Epithelial cell of proximal tubule (primary cell): ENCODE results near the gene IZUMO1. TPM values are rescaled to one million over a fixed set of nuclear protein-coding genes. Genes with fewer than 3 reads are reported as not detected.

Experiments used
- DNase-seq: peaks from one replicate; pipeline ENCODE4 v3.0.0-alpha.2; 2011; ENCODE audit warnings: low read depth
- H3K4me3 ChIP-seq: 2 replicates; pipeline ENCODE4 v1.5.1; 2011; ENCODE audit warnings: low read depth, mild to moderate bottlenecking, low read length
- total RNA-seq: library from RNA; depleted of rRNA; stranded (reverse); fragments of >200 nt; gene quantifications from 2 replicates; pipeline ENCODE4 v1.2.3, GENCODE V29; 2015
- TF ChIP-seq, protein P1 (sequence below): conservative IDR thresholded peaks from 2 replicates; pipeline ENCODE4 v1.5.1; 2012; ENCODE audit warnings: low read depth, mild to moderate bottlenecking, low read length

IZUMO1 gene
- total RNA-seq, 1 donor from 2014 or later: not detected

DNA sequence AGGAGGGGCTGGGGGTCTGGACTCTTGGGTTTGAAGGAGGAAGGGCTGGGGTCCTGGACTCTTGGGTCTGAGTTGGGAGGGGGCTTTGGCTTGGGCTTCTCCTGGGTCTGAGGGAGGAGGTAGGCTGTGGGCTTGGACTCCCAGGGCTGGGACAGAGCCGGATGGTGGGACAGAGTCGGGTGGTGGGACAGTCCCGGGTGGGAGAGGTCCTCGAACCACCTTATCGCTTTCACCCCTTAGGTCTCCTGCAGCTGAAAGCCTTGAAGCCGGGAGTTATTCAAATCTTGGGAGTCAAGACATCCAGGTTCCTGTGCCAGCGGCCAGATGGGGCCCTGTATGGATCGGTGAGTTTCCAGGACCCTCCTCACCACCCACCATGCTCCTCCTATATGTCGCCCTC, 10.0 kb upstream of the IZUMO1 start:
- no peak for DNase-seq
- no peak overlapping the region for H3K4me3 ChIP-seq
- TF ChIP-seq, protein P1, sequence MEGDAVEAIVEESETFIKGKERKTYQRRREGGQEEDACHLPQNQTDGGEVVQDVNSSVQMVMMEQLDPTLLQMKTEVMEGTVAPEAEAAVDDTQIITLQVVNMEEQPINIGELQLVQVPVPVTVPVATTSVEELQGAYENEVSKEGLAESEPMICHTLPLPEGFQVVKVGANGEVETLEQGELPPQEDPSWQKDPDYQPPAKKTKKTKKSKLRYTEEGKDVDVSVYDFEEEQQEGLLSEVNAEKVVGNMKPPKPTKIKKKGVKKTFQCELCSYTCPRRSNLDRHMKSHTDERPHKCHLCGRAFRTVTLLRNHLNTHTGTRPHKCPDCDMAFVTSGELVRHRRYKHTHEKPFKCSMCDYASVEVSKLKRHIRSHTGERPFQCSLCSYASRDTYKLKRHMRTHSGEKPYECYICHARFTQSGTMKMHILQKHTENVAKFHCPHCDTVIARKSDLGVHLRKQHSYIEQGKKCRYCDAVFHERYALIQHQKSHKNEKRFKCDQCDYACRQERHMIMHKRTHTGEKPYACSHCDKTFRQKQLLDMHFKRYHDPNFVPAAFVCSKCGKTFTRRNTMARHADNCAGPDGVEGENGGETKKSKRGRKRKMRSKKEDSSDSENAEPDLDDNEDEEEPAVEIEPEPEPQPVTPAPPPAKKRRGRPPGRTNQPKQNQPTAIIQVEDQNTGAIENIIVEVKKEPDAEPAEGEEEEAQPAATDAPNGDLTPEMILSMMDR: no peak

DNA sequence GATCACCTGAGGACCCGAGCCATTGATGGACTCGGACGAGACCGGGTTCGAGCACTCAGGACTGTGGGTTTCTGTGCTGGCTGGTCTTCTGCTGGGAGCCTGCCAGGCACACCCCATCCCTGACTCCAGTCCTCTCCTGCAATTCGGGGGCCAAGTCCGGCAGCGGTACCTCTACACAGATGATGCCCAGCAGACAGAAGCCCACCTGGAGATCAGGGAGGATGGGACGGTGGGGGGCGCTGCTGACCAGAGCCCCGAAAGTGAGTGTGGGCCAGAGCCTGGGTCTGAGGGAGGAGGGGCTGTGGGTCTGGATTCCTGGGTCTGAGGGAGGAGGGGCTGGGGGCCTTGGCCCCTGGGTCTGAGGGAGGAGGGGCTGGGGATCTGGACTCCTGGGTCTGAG, 9.5 kb upstream of the IZUMO1 start:
- no peak overlapping the region for H3K4me3 ChIP-seq
- no peak for DNase-seq

DNA sequence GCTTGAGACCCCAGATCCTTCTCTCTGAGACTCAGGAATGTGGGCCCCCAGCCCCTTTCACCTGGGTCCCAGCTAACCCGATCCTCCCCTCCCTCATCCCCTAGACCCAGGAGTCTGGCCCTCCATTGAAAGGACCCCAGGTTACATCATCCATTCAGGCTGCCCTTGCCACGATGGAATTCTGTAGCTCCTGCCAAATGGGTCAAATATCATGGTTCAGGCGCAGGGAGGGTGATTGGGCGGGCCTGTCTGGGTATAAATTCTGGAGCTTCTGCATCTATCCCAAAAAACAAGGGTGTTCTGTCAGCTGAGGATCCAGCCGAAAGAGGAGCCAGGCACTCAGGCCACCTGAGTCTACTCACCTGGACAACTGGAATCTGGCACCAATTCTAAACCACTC, 9.1 kb upstream of the IZUMO1 start:
- no peak overlapping the region for H3K4me3 ChIP-seq
- DNase-seq: no peak
- TF ChIP-seq, protein P1: no peak

More for the DNA sequence above, 9.5 kb upstream of the IZUMO1 start:
- TF ChIP-seq, protein P1: no peak

DNA sequence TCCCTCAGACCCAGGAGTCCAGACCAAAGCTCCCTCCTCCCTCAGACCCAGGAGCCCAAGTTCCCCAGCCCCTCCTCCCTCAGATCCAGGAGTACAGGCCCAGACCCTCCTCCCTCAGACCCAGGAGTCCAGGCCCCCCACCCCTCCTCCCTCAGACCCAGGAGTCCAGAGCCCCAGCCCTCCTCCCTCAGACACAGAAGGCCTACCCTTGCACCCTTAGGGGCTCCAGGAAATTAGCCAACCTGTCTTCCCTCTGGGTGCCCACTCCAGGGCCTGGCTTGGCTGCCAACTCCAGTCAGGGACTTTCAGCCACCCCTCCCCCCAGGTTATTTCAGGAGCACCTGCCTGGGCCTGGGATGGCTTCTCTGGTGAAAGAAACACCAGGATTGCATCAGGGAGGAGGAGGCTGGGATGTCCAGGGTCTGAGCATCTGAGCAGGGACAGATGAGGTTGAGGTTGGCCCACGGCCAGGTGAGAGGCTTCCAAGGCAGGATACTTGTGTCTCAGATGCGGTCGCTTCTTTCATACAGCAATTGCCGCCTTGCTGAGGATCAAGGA, 8.5 kb upstream of the IZUMO1 start, which contains the start of gene FGF21:
TSS of gene FGF21 (plus strand) at position 441 of the 558 bp plus-strand sequence. CDS start 713 bp downstream, outside the sequence.
- TF ChIP-seq, protein P1: no peak
- H3K4me3 ChIP-seq: no peak within 1 kb of the TSS

DNA sequence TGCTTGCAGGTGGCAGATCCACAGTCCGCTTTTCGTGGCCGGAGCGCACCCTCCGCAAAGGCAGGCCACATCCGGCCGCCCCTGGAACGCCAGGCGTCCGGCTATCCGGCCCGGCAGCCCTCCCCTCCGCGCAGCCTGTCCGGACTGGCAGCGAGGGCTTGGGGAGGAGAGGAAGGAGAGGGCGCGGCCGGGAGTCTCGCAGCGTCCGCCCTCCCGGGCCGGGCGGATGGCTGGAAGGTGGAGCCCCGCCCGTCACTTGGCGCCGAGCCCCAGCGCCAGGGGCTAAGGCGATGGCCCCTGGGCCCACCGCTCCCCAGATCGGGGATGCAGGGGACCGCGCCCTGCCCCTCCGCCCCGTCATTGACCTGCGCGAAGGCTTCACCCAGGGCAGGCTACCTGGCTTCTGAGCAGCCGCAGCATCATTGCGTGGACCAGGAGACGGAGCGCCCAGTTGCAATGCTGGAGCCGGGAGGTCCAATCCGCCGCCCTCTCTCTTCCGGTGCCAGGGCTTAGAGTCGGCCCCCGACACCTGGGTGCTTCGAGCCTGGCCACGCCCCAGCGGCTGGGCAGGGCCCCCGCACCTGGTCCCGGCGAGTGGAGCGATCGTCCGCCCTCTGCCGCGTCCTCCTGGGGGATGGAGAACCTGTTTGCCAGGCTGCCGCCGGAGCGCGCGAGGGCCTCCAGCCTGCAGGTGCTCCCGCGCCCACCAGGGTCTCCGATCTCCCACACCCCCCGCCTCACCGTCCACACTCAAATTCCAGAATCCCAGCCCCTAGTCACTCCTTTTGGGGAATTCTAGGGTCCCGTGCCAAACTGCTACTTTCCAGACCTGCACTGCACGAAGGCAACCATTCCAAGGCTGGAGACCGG, 6.0 kb upstream of the IZUMO1 start, which contains the start of gene FUT1:
TSS of gene FUT1 (minus strand) at position 146 of the 870 bp plus-strand sequence. CDS start 1,360 bp downstream, outside the sequence.
- DNase-seq: no peak
- TF ChIP-seq, protein P1: no peak
- H3K4me3 ChIP-seq: peak within 1 kb of the TSS; percentile 35

More for the DNA sequence above, 8.5 kb upstream of the IZUMO1 start, which contains the start of gene FGF21:
- no peak for DNase-seq

DNA sequence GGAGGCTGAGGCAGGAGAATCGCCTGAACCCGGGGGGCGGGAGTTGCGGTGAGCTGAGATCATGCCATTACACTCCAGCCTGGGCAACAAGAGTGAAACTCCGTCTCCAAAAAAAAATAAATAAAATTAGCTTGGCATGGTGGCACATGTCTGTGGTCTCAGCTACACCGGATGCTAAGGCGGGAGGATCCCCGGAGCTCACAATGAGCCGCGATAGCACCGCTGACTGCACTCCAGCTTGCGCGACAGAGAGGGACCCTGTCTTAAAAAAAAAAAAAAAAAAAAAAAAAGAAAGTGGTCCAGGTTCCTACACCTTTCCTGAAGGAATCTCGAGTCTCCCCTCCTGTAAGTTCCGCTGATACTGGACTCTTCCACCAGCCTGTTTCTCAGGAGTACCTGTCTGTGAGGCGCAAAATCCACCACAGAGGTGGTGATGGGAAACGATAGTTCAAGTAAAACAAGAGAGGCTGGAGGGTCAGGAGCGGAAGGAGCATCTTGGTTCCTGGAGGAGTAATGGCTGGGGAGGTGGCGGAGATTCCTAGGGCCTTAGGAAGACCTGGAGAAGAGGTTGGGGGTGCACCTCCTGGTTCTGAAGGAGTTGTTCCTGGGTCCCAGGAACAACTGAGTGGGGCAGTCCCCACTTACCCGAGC, 5.3 kb upstream of the IZUMO1 start:
- no peak for DNase-seq
- peak overlapping the region; percentile 35 for H3K4me3 ChIP-seq
- TF ChIP-seq, protein P1: no peak
